Measurements from ENCODE around the gene FGD3. TPM values are rescaled to one million over a fixed set of nuclear protein-coding genes. Genes with fewer than 3 reads are reported as not detected.

The FGD3 gene
- total and polyA plus RNA-seq, 4 donors, result 1.6 to 6.2 (median 3.6) TPM

GRCh38 chr9:92964607-92965060, 17.3 kb downstream of the FGD3 start (continued):
- no peak for TF ChIP-seq MAX (IDR thresholded peaks at IDR 0.05)

- Histone ChIP-seq H3K27ac (ENCODE audit: low read depth in 1 of 2, low read length in 2 of 2) (peak overlapping the region; percentile 57 to 76), H3K9ac (ENCODE audit: low read depth in 1 of 2, low read length in 2 of 2) (peak overlapping the region in 1 of 2 donors; percentile 51), H3K27me3 (ENCODE audit: control insufficient read depth in 4 of 4, insufficient read depth in 4 of 4, low read length in 3 of 4) (no peaks in the 10 kb centered on the region), H3K9me3 (ENCODE audit: control insufficient read depth in 4 of 4, low read length in 3 of 4) (peaks cover 0 to 6% (median 0%) of the 10 kb centered on the region in 4 donors), H3K4me1 (ENCODE audit: control insufficient read depth in 4 of 4, insufficient read depth in 4 of 4, low read length in 3 of 4) (peaks cover 0 to 4% (median 2%) of the 10 kb centered on the region in 4 donors), H3K4me3 (ENCODE audit: low read depth in 1 of 3, low read length in 3 of 3) (peak overlapping the region in 2 of 3 donors; percentile 16 to 45), H3K36me3 (ENCODE audit: control insufficient read depth in 4 of 4, insufficient read depth in 3 of 4, low read depth in 1 of 4, low read length in 3 of 4) (no peaks in the 10 kb centered on the region)
- no peak for DNase-seq (ENCODE audit: low spot score)
- WGBS, result 75% methylated on average over 19 of the region's 19 CpGs
- TF ChIP-seq HNF4A (conservative IDR thresholded peaks at IDR 0.05) (no peak), FOXA2 (IDR thresholded peaks at IDR 0.05) (no peak), NR2F2 (IDR thresholded peaks at IDR 0.05) (no peak), ATF3 (IDR thresholded peaks at IDR 0.05) (no peak), REST (IDR thresholded peaks at IDR 0.05) (no peak), RXRA (IDR thresholded peaks at IDR 0.05) (no peak), YY1 (IDR thresholded peaks at IDR 0.05) (no peak), RAD21 (IDR thresholded peaks at IDR 0.05) (no peak), ZBTB33 (IDR thresholded peaks at IDR 0.05) (no peak), CTCF (IDR thresholded peaks at IDR 0.05; ENCODE audit: low read depth, low read length, missing input control) (no peak), MAX (IDR thresholded peaks at IDR 0.05) (no peak), EGR1 (IDR thresholded peaks at IDR 0.05; ENCODE audit: low read depth in 2 of 2) (no peak), FOXA1 (IDR thresholded peaks at IDR 0.05) (no peak)
These were observed 17.9 kb downstream of the FGD3 start for GRCh38 chr9:92965061-92965758.

Data from liver (tissue), 9 donors.